Dendritic cell treated with granulocyte-macrophage colony-stimulating factor and Interleukin-4, amounts not matched to agents 40 ng/mL and 50 ng/mL, for 4 days (primary cell): ENCODE data around the gene STK32C.
"Not testable (repeated sequence)": the region's sequence is repeated elsewhere in the genome, so short reads cannot be mapped to it uniquely, and the experiment has no call there.

Experiments
- H3K27ac Mint-ChIP-seq: one replicate; pipeline ENCODE4 v1.8.0; 2022; ENCODE audit warnings: mild to moderate bottlenecking, mixed read lengths
- H3K27me3 Mint-ChIP-seq: one replicate; pipeline ENCODE4 v1.8.0; 2022; ENCODE audit warnings: mild to moderate bottlenecking, mixed read lengths
- H3K36me3 Mint-ChIP-seq: one replicate; pipeline ENCODE4 v1.8.0; 2022; ENCODE audit warnings: low read depth, mixed read lengths
- H3K4me1 Mint-ChIP-seq: one replicate; pipeline ENCODE4 v1.8.0; 2022; ENCODE audit warnings: low read depth, mixed read lengths
- H3K4me3 Mint-ChIP-seq: one replicate; pipeline ENCODE4 v1.8.0; 2022; ENCODE audit warnings: mild to moderate bottlenecking, moderate library complexity, mixed read lengths
- H3K9me3 Mint-ChIP-seq: one replicate; pipeline ENCODE4 v1.8.0; 2022; ENCODE audit warnings: mixed read lengths
- intact Hi-C: fragments of 100-400 bp; cut with micrococcal nuclease; formaldehyde crosslinking; loops from one replicate; pipeline ENCODE4 v1.15.0; 2022

Gene STK32C

DNA sequence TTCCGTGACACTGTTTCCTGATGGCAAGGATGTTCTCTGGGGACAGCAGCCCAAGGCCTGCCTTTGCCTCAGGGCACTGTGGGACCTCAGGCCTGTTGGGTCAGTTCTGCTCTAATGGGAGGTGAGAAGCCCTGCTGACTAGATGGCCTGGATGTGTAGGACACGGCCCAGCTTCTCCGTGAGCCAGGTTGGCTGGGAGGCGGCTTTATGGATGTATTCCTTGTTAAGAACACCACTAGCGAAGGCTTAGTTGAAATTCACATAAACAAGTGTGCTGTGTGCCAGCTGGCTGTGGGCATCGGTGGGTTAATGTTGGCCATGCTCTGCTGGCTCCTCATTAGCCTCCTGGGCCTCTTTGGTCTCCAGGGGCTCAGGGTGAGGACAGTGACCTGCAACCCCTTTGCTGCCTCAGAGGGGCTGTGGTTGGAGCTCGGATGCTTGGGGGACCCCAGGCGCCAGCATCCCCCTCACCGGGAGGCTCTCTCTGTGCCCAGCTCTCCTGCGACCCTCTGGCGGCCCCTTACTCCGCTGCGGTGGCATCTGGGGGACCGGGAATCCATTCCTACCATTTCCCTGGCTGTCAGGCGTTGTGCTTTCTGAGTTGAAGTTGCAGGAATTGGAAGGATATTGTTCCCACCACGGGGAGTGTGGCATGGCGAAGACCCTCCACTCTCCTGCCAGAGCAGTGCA lies 143.8 kb downstream of the STK32C start:
- Mint-ChIP-seq H3K27me3 (peaks cover 18% of the 10 kb centered on the region), H3K9me3 (peaks cover 5% of the 10 kb centered on the region), H3K36me3 (no peaks in the 10 kb centered on the region), H3K27ac (no peak overlapping the region), H3K4me1 (peaks cover 5% of the 10 kb centered on the region), H3K4me3 (no peak overlapping the region)
- intact Hi-C loops, result no loop called here

DNA sequence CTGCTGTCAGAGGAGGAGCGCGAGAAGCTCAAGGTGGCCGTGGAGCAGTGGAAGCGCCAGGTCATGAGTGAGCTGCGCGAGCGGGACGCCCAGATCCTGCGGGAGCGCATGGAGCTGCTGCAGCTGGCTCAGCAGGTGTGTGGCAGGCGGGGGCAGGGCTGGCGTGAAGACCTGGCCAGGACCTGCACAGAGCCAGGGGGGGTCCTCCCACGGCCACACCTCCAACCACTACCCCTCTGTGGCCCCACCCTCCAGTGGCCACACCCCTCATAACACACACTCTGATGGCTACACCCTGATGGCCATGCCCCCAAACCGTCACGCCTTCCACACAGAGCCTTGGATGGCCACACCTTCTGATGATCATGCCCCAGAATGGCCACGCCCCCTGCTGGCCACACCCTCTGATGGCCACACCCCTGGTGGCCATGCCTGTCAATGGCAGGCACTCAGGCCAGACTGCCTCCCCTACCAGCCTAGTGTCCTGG lies 144.4 kb downstream of the STK32C start:
- Mint-ChIP-seq H3K27me3 (peaks cover 18% of the 10 kb centered on the region), H3K27ac (no peak overlapping the region), H3K4me1 (peaks cover 5% of the 10 kb centered on the region), H3K36me3 (no peaks in the 10 kb centered on the region), H3K4me3 (no peak overlapping the region), H3K9me3 (peaks cover 7% of the 10 kb centered on the region)
- intact Hi-C loops, result no loop called here

DNA sequence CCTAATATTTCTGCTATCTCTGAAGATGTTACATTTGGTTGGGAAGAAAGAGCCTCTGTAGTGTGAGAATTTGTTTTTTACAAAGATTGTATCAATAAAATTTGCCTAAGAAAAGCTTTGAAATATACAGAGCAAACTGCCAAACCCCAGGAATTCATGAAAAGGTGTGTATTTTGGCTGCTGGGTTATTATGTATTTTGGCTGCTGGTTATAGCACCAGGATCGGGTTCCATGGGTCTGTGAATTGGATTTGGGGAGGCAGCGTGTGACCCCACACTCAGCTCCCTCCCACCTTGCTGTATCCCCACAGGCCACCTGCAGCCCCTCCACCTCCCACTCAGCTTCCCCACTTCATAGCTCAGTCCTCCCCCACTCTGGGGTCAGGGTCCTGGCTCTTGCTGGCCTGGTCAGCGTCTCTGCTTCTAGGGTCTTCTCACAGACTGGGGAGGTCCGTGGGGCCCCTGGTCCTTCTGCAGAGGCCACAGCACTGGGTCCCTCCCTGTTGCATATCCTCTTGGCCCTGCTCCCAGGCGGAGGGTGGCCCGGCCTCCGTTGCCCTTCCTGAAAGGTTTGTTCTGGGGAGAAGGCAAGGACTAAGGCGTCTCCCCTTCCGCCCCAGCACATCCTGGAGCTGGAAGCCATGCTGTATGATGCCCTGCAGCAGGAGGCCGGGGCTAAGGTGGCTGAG lies 145.0 kb downstream of the STK32C start:
- no peaks in the 10 kb centered on the region for H3K36me3 Mint-ChIP-seq
- H3K4me1 Mint-ChIP-seq, result peaks cover 5% of the 10 kb centered on the region
- intact Hi-C loops, result no loop called here
- peaks cover 18% of the 10 kb centered on the region for H3K27me3 Mint-ChIP-seq
- H3K27ac Mint-ChIP-seq, result no peak overlapping the region
- H3K9me3 Mint-ChIP-seq, result peaks cover 7% of the 10 kb centered on the region
- H3K4me3 Mint-ChIP-seq, result no peak overlapping the region

DNA sequence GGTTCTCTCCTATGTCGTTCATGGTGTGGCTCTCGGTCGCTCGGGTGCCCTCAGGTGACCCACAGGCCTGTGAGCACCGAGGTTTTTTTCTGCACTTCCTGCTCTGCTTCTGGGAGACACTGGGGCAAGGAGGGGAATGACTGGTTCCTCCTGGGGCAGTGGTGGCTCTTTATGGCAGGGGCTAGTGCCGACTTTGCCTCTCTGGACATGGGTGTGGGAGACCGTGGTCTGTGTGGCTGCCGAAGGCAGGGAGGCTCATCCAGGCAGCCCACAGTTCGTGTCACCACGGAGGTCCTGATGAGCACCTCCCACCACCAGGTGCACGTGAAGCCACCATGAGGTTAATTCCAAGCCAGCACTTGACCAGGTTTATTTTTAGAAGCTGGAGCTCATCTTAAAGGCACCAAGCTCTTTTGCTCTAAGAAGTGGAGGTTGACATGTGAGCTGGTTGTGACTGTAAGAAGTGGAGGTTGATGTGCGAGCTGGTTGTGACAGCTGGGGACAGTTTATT lies 145.7 kb downstream of the STK32C start:
- Mint-ChIP-seq H3K27me3 (peaks cover 18% of the 10 kb centered on the region), H3K4me1 (peaks cover 5% of the 10 kb centered on the region), H3K27ac (no peak overlapping the region), H3K4me3 (no peak overlapping the region), H3K36me3 (no peaks in the 10 kb centered on the region), H3K9me3 (peaks cover 7% of the 10 kb centered on the region)
- intact Hi-C loops, result no loop called here

DNA sequence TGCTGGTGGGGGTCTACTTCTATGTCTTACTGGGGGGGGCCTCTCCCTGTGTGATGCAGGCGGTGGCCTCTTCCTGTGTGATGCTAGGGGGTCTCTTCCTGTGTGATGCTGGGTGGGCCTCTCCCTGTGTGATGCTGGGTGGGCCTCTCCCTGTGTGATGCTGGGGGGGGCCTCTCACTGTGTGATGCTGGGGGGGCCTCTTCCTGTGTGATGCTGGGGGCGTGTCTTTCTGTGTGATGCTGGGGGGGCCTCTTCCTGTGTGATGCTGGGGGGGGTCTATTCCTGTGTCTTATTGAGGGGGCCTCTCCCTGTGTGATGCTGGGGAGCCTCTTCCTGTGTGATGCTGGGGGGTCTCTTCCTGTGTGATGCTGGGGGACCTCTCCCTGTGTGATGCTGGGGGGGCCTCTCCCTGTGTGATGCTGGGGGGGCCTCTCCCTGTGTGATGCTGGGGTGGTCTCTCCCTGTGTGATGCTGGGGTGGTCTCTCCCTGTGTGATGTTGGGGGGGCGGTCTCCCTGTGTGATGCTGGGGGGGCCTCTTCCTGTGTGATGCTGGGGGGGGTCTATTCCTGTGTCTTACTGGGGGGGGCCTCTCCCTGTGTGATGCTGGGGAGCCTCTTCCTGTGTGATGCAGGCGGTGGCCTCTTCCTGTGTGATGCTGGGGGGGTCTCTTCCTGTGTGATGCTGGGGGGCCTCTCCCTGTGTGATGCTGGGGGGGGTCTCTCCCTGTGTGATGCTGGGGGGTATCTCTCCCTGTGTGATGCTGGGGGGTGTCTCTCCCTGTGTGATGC lies 146.7 kb downstream of the STK32C start:
- H3K27me3 Mint-ChIP-seq, result peaks cover 18% of the 10 kb centered on the region
- H3K36me3 Mint-ChIP-seq, H3K27ac Mint-ChIP-seq, intact Hi-C loops, H3K4me1 Mint-ChIP-seq, H3K4me3 Mint-ChIP-seq, H3K9me3 Mint-ChIP-seq: not testable (repeated sequence)

DNA sequence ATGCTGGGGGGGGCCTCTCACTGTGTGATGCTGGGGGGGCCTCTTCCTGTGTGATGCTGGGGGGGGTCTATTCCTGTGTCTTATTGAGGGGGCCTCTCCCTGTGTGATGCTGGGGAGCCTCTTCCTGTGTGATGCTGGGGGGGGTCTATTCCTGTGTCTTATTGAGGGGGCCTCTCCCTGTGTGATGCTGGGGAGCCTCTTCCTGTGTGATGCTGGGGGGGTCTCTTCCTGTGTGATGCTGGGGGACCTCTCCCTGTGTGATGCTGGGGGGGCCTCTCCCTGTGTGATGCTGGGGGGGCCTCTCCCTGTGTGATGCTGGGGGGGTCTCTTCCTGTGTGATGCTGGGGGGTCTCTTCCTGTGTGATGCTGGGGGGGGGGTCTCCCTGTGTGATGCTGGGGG lies 147.5 kb downstream of the STK32C start:
- intact Hi-C loops, H3K4me1 Mint-ChIP-seq, H3K9me3 Mint-ChIP-seq, H3K36me3 Mint-ChIP-seq, H3K4me3 Mint-ChIP-seq, H3K27ac Mint-ChIP-seq: not testable (repeated sequence)
- H3K27me3 Mint-ChIP-seq, result peaks cover 18% of the 10 kb centered on the region

DNA sequence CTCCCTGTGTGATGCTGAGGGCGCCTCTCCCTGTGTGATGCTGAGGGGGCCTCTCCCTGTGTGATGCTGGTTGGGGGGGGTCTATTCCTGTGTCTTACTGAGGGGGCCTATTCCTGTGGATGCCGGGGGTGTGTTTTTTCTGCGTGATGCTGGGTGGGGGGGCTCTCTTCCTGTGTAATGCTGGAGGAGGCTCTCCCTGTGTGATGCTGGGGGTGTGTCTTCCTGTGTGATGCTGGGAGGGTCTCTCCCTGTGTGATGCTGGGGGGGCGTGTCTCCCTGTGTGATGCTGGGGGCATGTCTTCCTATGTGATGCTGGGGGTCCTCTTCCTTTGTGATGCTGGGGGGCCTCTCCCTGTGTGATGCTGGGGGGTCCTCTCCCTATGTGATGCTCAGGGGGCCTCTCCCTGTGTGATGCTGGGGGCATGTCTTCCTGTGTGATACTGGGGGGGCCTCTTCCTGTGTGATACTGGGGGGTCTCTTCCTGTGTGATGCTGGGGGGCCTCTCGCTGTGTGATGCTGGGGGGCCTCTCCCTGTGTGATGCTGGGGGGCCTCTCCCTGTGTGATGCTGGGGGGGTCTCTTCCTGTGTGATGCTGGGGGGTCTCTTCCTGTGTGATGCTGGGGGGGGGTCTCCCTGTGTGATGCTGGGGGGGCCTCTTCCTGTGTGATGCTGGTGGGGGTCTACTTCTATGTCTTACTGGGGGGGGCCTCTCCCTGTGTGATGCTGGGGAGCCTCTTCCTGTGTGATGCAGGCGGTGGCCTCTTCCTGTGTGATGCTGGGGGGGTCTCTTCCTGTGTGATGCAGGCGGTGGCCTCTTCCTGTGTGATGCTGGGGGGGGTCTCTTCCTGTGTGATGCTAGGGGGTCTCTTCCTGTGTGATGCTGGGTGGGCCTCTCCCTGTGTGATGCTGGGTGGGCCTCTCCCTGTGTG lies 148.2 kb downstream of the STK32C start:
- H3K36me3 Mint-ChIP-seq, intact Hi-C loops, H3K9me3 Mint-ChIP-seq, H3K27ac Mint-ChIP-seq, H3K4me1 Mint-ChIP-seq, H3K4me3 Mint-ChIP-seq: not testable (repeated sequence)
- peaks cover 17% of the 10 kb centered on the region for H3K27me3 Mint-ChIP-seq

DNA sequence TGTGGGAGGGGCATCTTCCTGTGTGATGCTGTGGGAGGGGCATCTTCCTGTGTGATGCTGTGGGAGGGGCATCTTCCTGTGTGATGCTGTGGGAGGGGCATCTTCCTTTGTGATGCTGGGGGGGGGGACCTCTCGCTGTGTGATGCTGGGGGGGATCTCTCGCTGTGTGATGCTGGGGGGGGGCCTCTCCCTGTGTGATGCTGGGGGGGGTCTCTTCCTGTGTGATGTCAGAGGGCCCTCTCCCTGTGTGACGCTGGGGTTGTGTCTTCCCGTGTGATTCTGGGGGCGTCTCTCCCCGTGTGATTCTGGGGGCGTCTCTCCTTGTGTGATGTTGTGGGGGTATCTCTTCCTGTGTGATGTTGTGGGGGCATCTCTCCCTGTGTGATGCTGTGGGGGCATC lies 148.9 kb downstream of the STK32C start:
- intact Hi-C loops, result no loop called here
- H3K4me3 Mint-ChIP-seq, result no peak overlapping the region
- no peak overlapping the region for H3K27ac Mint-ChIP-seq
- H3K36me3 Mint-ChIP-seq, result no peaks in the 10 kb centered on the region
- H3K4me1 Mint-ChIP-seq, result peaks cover 5% of the 10 kb centered on the region
- H3K9me3 Mint-ChIP-seq, result peaks cover 7% of the 10 kb centered on the region
- peaks cover 13% of the 10 kb centered on the region for H3K27me3 Mint-ChIP-seq

DNA sequence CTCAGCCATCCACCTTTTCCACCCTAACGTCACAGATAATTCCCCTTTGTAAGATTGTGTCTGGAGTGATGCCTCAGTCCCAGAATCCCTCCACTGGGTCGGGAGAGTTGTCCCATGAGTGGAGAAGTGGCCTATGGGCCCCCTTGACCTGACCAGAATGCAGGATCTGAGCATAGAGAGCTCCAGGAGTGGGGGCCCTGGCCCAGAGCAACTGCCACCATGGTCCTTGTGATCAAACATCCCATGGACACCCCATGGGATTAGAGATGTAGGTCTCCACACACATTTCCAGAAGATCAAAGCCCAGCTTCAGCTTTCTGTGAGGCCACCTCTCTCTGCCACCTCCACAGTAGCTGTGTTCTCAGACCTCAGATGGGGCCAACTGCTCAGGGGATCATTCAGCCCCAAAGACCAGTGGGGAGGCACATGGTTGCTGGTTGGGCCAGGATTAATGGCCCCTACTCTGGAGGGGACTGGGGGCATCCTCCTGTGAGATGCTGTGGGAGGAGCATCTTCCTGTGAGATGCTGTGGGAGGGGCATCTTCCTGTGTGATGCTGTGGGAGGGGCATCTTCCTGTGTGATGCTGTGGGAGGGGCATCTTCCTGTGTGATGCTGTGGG lies 149.5 kb downstream of the STK32C start:
- intact Hi-C loops, result no loop called here
- H3K27ac Mint-ChIP-seq, result no peak overlapping the region
- H3K9me3 Mint-ChIP-seq, result peaks cover 7% of the 10 kb centered on the region

More for the DNA sequence above, 149.5 kb downstream of the STK32C start:
- Mint-ChIP-seq H3K27me3 (peaks cover 9% of the 10 kb centered on the region), H3K4me1 (peaks cover 5% of the 10 kb centered on the region), H3K36me3 (no peaks in the 10 kb centered on the region), H3K4me3 (no peak overlapping the region)
